Subcutaneous adipose tissue (tissue), 4 donors: Measurements from ENCODE around the gene FRAS1. TPM values are rescaled to one million over a fixed set of nuclear protein-coding genes. Genes with fewer than 3 reads are reported as not detected.

Source experiments
- CTCF ChIP-seq: fragments of 450-650 bp; IDR thresholded peaks from one replicate; pipeline ENCODE4 v1.5.1; 2016; ENCODE audit warnings: low read depth, mild to moderate bottlenecking, control low read depth, antibody characterized with exemption, moderate library complexity
- total RNA-seq, 4 donors: library from RNA; depleted of rRNA; stranded (reverse); fragments of >200 nt; gene quantifications; one replicate each; pipeline ENCODE4 v1.1.0, GENCODE V29; 2016

The FRAS1 gene
- total RNA-seq, 4 donors from 2014 or later: 2.2 to 6.0 (median 3.6) TPM

GRCh38 chr4:78578674-78579425, 521.7 kb downstream of the FRAS1 start:
- TF ChIP-seq CTCF: no peak

- TF ChIP-seq CTCF: no peak
Measured at GRCh38 chr4:78581618-78582017, 524.5 kb downstream of the FRAS1 start.

- TF ChIP-seq CTCF: no peak
Measured at GRCh38 chr4:78584863-78585547, 527.9 kb downstream of the FRAS1 start.

GRCh38 chr4:78585633-78586032, 528.5 kb downstream of the FRAS1 start:
- no peak for TF ChIP-seq CTCF

- TF ChIP-seq CTCF: no peak
Measured at GRCh38 chr4:78588894-78589545, 531.9 kb downstream of the FRAS1 start.

- no peak for TF ChIP-seq CTCF
Measured at GRCh38 chr4:78591404-78591803, 534.3 kb downstream of the FRAS1 start.
